IMR-90 (cell line): ENCODE results near the gene SLC16A14.

Experiments used
- CTCF ChIP-seq: conservative IDR thresholded peaks from 2 replicates; pipeline ENCODE4 v1.5.1; 2012; ENCODE audit warnings: mild to moderate bottlenecking, low read depth, low read length, improper control_type of control experiment
- FOS ChIP-seq: fragments of 150-350 bp; IDR thresholded peaks from 2 replicates; pipeline ENCODE4 v1.6.1; 2016; ENCODE audit warnings: low read depth, low read length
- MXI1 ChIP-seq: IDR thresholded peaks from 2 replicates; pipeline ENCODE4 v1.6.1; 2012; ENCODE audit warnings: low read depth, mild to moderate bottlenecking, low read length, moderate library complexity, borderline replicate concordance
- POLR2A ChIP-seq: IDR thresholded peaks from 2 replicates; pipeline ENCODE4 v1.6.1; 2012; ENCODE audit warnings: mild to moderate bottlenecking, low read depth, low read length
- RAD21 ChIP-seq: IDR thresholded peaks from 2 replicates; pipeline ENCODE4 v1.6.1; 2012; ENCODE audit warnings: low read length, improper control_type of control experiment
- SMC3 ChIP-seq: fragments of 150-350 bp; IDR thresholded peaks from 2 replicates; pipeline ENCODE4 v1.6.1; 2016; ENCODE audit warnings: low read depth, mild to moderate bottlenecking, antibody characterized with exemption, low read length, moderate library complexity

GRCh38 chr2:230046491-230046890 lies 22.2 kb downstream of the SLC16A14 start:
- TF ChIP-seq CTCF (no peak), POLR2A (no peak), SMC3 (no peak), RAD21 (no peak), MXI1 (no peak), FOS (no peak)
